Fibroblast of mammary gland (primary cell): ENCODE data around the gene PTGES3.
A peak's percentile ranks its signal among the peaks of the same experiment; 100 is the strongest.
"Not testable (repeated sequence)": the region's sequence is repeated elsewhere in the genome, so short reads cannot be mapped to it uniquely, and the experiment has no call there.

Experiments
- DNase-seq: peaks from one replicate; pipeline ENCODE4 v3.0.0-alpha.2; 2010; ENCODE audit warnings: low read depth
- H3K4me3 ChIP-seq: 2 replicates; pipeline ENCODE4 v1.5.1; 2011; ENCODE audit warnings: low read depth, mild to moderate bottlenecking, low read length, moderate library complexity; ENCODE audit not compliant: control insufficient read depth
- TF ChIP-seq, protein P1 (sequence below): conservative IDR thresholded peaks from 2 replicates; pipeline ENCODE4 v1.5.1; 2011; ENCODE audit warnings: low read depth, low read length, inconsistent platforms; ENCODE audit not compliant: control insufficient read depth, insufficient read depth

PTGES3 gene

DNA sequence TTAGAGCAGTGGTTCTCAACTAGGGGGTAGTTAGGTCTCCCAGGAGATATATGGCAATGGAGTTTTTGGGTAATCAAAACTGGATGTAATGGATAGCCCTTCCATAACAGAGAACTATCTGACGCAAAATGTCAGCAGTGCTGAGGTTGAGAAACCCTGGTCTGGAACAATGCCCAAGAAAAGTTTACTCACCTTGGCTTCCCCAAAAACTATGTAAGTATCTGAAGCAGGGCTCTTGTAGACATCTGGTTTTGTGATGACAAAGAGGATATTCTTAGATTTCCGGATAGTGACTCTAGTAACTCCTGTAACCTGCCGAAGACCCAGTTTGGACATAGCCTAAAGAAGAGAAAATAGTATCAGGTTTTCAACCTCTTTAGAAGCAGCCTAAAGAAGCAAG, 25.3 kb upstream of the PTGES3 start:
- no peak overlapping the region for H3K4me3 ChIP-seq
- TF ChIP-seq, protein P1, sequence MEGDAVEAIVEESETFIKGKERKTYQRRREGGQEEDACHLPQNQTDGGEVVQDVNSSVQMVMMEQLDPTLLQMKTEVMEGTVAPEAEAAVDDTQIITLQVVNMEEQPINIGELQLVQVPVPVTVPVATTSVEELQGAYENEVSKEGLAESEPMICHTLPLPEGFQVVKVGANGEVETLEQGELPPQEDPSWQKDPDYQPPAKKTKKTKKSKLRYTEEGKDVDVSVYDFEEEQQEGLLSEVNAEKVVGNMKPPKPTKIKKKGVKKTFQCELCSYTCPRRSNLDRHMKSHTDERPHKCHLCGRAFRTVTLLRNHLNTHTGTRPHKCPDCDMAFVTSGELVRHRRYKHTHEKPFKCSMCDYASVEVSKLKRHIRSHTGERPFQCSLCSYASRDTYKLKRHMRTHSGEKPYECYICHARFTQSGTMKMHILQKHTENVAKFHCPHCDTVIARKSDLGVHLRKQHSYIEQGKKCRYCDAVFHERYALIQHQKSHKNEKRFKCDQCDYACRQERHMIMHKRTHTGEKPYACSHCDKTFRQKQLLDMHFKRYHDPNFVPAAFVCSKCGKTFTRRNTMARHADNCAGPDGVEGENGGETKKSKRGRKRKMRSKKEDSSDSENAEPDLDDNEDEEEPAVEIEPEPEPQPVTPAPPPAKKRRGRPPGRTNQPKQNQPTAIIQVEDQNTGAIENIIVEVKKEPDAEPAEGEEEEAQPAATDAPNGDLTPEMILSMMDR: no peak
- peak; percentile 27 for DNase-seq

DNA sequence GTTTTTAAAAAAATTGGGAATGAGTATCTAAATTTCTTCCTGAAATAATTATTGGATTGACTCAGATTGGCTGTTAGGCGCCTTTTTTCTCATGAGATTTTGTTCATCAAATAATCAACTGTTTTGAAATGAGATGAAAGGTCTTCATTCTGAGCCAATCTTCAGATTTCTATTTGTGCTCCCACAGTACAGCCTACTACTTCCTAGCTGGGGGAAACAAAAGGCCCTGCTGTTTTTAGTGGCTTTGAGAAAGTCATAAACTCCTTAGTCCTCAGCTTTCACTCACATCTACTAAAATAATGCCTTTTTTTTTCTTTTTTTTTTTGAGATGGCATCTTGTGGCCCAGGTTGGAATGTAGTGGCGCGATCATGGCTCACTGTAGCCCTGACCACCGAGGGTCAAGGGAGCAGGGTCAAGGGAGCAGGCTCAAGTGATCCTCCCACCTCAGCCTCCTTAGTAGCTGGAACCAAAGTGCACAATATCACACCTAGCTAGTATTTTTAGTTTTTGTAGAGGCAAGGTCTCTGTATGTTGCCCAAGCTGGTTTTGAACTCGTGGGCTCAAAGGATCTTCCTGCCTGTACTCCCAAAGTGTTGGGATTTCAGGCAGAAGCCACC, 21.8 kb upstream of the PTGES3 start:
- H3K4me3 ChIP-seq: no peak overlapping the region
- no peak for DNase-seq
- TF ChIP-seq, protein P1: no peak

DNA sequence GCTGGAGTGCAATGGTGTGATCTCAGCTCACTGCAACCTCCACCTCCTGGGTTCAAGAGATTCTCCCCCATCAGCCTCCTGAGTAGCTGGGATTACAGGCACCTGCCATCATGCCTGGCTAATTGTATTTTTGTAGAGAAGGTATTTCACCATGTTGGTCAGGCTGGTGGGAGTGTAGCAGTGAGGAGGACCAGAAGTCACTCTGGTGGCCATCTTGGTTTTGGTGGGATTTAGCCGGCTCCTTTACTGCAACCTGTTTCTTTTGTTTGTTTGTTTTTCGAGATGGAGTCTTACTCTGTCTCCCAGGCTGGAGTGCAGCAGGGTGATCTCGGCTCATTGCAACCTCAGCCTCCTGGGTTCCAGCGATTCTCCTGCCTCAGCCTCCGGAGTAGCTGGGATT, 16.4 kb upstream of the PTGES3 start:
- not testable (repeated sequence) for H3K4me3 ChIP-seq, DNase-seq

DNA sequence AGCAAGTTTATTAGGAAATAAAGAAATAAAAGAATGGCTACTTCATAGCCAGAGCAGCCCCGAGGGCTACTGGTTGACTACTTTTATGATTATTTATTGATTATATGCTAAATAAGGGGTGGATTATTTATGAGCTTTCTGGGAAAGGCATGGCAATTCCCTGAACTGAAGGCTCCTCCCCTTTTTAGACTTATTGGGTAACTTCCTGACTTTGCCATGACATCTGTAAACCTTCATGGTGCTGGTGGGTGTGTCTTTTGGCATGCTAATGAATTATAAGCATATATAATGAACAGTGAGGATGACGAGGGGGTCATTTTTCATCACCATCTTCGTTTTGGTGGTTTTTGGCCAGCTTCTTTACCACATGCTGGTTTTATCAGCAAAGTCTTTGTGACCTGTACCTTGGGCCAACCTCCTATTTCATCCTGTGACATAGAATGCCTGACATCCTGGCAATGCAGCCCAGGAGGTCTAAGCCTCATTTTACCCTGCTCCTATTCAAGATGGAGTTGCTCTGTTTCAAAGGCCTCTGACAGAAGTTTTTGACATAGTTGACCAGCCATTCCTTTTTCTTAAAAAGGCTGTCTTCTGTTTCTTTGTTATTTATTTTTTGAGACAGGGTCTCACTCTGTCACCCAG, 11.1 kb upstream of the PTGES3 start:
- no peak overlapping the region for H3K4me3 ChIP-seq
- DNase-seq: no peak
- TF ChIP-seq, protein P1: no peak

DNA sequence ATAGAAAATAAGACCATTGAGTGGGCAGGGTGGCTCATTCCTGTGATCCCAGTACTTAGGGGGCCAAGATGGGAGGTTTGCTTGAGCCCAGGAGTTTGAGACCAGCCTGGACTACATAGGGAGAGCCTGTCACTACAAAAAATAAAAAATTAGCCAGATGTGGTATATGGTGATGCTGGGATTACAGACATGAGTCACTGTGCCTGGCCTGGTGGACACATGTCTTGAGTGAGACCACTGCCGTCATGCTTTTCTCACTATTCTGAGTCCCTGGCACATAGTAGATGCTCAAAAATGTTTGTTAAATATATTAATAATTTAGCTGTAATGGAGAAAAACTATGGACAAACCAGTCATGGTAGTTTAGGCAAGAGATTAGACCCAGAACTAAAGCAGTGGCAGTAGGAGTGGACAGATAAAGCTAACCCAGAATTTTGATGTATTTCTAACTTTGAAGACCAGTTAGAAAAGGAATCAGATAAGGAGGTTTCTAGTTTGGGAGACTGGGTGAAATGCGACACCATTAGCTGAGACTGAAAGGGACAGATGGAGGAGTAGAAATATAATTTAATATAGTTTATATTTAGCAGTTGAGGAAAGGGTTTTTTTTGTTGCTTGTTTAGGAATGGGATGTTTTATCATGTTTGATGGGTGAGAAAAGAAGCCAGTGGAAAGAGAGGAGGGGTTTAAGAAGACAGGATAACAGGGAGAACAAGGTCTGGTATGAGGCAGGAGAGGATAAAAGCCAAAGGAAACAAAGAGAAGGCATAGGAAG, 7.4 kb upstream of the PTGES3 start:
- TF ChIP-seq, protein P1: no peak
- no peak overlapping the region for H3K4me3 ChIP-seq
- peak; percentile 50 for DNase-seq

DNA sequence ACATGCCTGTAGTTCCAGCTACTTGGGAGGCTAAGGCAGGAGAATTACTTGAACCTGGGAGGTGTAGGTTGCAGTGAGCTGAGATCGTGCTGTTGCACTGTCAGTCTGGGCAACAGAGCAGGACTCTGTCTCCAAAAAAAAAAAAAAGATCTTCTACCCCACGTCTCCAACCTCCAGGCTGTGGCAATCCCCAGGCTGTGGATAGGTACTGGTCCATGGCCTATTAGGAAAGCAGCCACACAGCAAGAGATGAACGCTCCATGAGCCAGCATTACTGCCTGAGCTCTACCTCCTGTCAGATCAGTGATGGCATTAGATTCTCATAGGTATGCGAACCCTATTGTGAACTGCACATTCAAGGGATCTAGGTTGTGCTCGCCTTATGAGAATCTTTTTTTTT, 6.1 kb upstream of the PTGES3 start:
- DNase-seq: no peak
- TF ChIP-seq, protein P1: no peak
- H3K4me3 ChIP-seq: no peak overlapping the region

DNA sequence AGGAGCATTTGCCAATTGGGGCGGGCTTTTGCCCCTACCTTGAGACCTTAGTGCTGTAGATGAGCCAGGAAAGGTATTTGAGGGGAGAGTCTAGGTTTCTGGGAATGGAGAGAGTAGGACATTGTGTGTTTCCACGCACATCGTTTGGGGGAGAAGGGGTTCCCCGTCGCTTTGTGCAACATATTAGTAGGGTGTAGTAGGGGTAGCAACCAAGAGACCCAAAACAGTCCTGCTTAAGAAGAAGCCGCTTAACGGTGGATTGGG, 694 bp upstream of the PTGES3 start:
- DNase-seq: no peak
- peak overlapping the region; percentile 73 for H3K4me3 ChIP-seq
- TF ChIP-seq, protein P1: no peak
